GM18520 (cell line): ENCODE measurements around the gene CYP2U1.
"Not testable (repeated sequence)": the region's sequence is repeated elsewhere in the genome, so short reads cannot be mapped to it uniquely, and the experiment has no call there.

Experiments
- ATAC-seq: cut with Tn5 transposase; IDR thresholded peaks from one replicate; pipeline ENCODE4 v1.9.1; 2021; ENCODE audit not compliant: unreplicated experiment

The CYP2U1 gene

GRCh38 chr4:107930821-107931774 lies at the start of gene CYP2U1:
CYP2U1 (plus strand) TSS chr4:107931549; CDS start chr4:107931644, 95 bp downstream.
- ATAC-seq = peak; percentile 91

GRCh38 chr4:107885865-107886264 lies 45.5 kb upstream of the CYP2U1 start:
- no peak for ATAC-seq

- ATAC-seq = no peak
Observed at GRCh38 chr4:107888237-107888636, 43.1 kb upstream of the CYP2U1 start.

GRCh38 chr4:107890779-107891178 lies 40.6 kb upstream of the CYP2U1 start:
- ATAC-seq = no peak

GRCh38 chr4:107891299-107891698 lies 40.0 kb upstream of the CYP2U1 start:
- ATAC-seq = no peak

GRCh38 chr4:107893171-107894137 lies 37.9 kb upstream of the CYP2U1 start:
- ATAC-seq = no peak

- ATAC-seq = no peak
Observed at GRCh38 chr4:107894138-107894603, 37.2 kb upstream of the CYP2U1 start.

GRCh38 chr4:107896158-107896645 lies 35.1 kb upstream of the CYP2U1 start:
- ATAC-seq = peak; percentile 64

GRCh38 chr4:107896646-107897045 lies 34.7 kb upstream of the CYP2U1 start:
- ATAC-seq = no peak

- ATAC-seq = no peak
Observed at GRCh38 chr4:107897823-107898222, 33.5 kb upstream of the CYP2U1 start.

- ATAC-seq = no peak
Observed at GRCh38 chr4:107900067-107900466, 31.3 kb upstream of the CYP2U1 start.

- no peak for ATAC-seq
Observed at GRCh38 chr4:107900508-107900907, 30.8 kb upstream of the CYP2U1 start.

- ATAC-seq = no peak
Observed at GRCh38 chr4:107901213-107901934, 30.0 kb upstream of the CYP2U1 start.

GRCh38 chr4:107902715-107903114 lies 28.6 kb upstream of the CYP2U1 start:
- ATAC-seq = peak; percentile 67

GRCh38 chr4:107905082-107905481 lies 26.3 kb upstream of the CYP2U1 start:
- ATAC-seq = not testable (repeated sequence)

GRCh38 chr4:107906458-107907100 lies 24.8 kb upstream of the CYP2U1 start:
- no peak for ATAC-seq

GRCh38 chr4:107908377-107908776 lies 23.0 kb upstream of the CYP2U1 start:
- ATAC-seq = no peak

- ATAC-seq = peak; percentile 66
Observed at GRCh38 chr4:107913283-107913899, 18.0 kb upstream of the CYP2U1 start.

GRCh38 chr4:107915220-107915619 lies 16.1 kb upstream of the CYP2U1 start:
- no peak for ATAC-seq

- no peak for ATAC-seq
Observed at GRCh38 chr4:107916623-107917022, 14.7 kb upstream of the CYP2U1 start.
